ENCODE measurements around the gene CDH23. TPM values are rescaled to one million over a fixed set of nuclear protein-coding genes. Genes with fewer than 3 reads are reported as not detected.

Gene CDH23
- polyA plus RNA-seq, 1 donor from 2014 or later = 6.6 TPM

DNA sequence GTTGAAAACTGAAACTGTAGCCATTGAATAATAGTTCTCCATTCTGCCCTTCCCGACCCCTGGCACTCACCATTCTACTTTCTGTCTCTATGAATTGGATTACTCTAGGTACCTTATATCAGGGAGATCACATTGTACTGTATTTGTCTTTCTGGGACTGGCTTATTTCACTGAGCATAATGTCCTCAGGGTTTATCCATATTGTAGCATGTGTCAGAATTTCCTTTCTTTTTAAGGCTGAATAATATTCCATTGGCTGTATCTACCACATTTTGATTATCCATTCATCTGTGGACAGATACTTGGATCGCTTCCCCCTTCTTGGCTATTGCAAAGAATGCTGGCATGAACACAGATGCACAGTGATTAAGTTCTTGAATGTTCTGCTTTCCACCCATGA lies 107.4 kb downstream of the CDH23 start:
- Histone ChIP-seq H3F3A (ENCODE audit: insufficient read depth, low read length, poor library complexity, severe bottlenecking) (peaks cover 3% of the 10 kb centered on the region), H3K27ac (ENCODE audit: low read length) (no peak overlapping the region), H3K79me2 (replicated peaks; ENCODE audit: insufficient read depth, low read length) (no peaks in the 10 kb centered on the region), H4K20me1 (ENCODE audit: insufficient read depth) (no peaks in the 10 kb centered on the region), H3K9me2 (ENCODE audit: insufficient read depth, low read length) (no peaks in the 10 kb centered on the region), H3K9ac (ENCODE audit: low read length) (no peak overlapping the region), H3K4me2 (ENCODE audit: low read length) (no peak overlapping the region), H2AFZ (ENCODE audit: low read depth, low read length) (no peak overlapping the region), H3K9me3 (ENCODE audit: low read length) (no peaks in the 10 kb centered on the region), H3K27me3 (ENCODE audit: insufficient read depth, low read depth, low read length) (no peaks in the 10 kb centered on the region), H3K4me3 (ENCODE audit: low read length) (no peak overlapping the region), H3K36me3 (ENCODE audit: insufficient read depth, low read length) (no peaks in the 10 kb centered on the region)
- TF ChIP-seq POLR2AphosphoS5 (IDR thresholded peaks at IDR 0.05) = no peak
- no peak for TF ChIP-seq REST (IDR thresholded peaks at IDR 0.05; ENCODE audit: borderline replicate concordance)
- TF ChIP-seq, protein P1, sequence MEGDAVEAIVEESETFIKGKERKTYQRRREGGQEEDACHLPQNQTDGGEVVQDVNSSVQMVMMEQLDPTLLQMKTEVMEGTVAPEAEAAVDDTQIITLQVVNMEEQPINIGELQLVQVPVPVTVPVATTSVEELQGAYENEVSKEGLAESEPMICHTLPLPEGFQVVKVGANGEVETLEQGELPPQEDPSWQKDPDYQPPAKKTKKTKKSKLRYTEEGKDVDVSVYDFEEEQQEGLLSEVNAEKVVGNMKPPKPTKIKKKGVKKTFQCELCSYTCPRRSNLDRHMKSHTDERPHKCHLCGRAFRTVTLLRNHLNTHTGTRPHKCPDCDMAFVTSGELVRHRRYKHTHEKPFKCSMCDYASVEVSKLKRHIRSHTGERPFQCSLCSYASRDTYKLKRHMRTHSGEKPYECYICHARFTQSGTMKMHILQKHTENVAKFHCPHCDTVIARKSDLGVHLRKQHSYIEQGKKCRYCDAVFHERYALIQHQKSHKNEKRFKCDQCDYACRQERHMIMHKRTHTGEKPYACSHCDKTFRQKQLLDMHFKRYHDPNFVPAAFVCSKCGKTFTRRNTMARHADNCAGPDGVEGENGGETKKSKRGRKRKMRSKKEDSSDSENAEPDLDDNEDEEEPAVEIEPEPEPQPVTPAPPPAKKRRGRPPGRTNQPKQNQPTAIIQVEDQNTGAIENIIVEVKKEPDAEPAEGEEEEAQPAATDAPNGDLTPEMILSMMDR (IDR thresholded peaks at IDR 0.05; ENCODE audit: poor library complexity, severe bottlenecking) = no peak

GRCh38 chr10:71504570-71504969 lies 107.8 kb downstream of the CDH23 start:
- H3K4me2 ChIP-seq (ENCODE audit: low read length) = no peak overlapping the region
- H3K4me3 ChIP-seq (ENCODE audit: low read length) = no peak overlapping the region
- no peaks in the 10 kb centered on the region for H4K20me1 ChIP-seq (ENCODE audit: insufficient read depth)
- no peaks in the 10 kb centered on the region for H3K9me2 ChIP-seq (ENCODE audit: insufficient read depth, low read length)
- no peak overlapping the region for H3K9ac ChIP-seq (ENCODE audit: low read length)
- no peak overlapping the region for H3K27ac ChIP-seq (ENCODE audit: low read length)
- H3K36me3 ChIP-seq (ENCODE audit: insufficient read depth, low read length) = no peaks in the 10 kb centered on the region
- no peak overlapping the region for H2AFZ ChIP-seq (ENCODE audit: low read depth, low read length)
- H3K9me3 ChIP-seq (ENCODE audit: low read length) = no peaks in the 10 kb centered on the region
- no peaks in the 10 kb centered on the region for H3K27me3 ChIP-seq (ENCODE audit: insufficient read depth, low read depth, low read length)
- peaks cover 3% of the 10 kb centered on the region for H3F3A ChIP-seq (ENCODE audit: insufficient read depth, low read length, poor library complexity, severe bottlenecking)
- H3K79me2 ChIP-seq (replicated peaks; ENCODE audit: insufficient read depth, low read length) = no peaks in the 10 kb centered on the region
- no peak for TF ChIP-seq REST (IDR thresholded peaks at IDR 0.05; ENCODE audit: borderline replicate concordance)
- no peak for TF ChIP-seq POLR2AphosphoS5 (IDR thresholded peaks at IDR 0.05)
- TF ChIP-seq, protein P1 (IDR thresholded peaks at IDR 0.05; ENCODE audit: poor library complexity, severe bottlenecking) = no peak
- TF ChIP-seq EZH2 (IDR thresholded peaks at IDR 0.05; ENCODE audit: borderline replicate concordance, insufficient read depth, low read length, poor library complexity, severe bottlenecking) = no peak

Measured in neural cell (in vitro differentiated cells).